NCI-H460 (cell line): Measurements from ENCODE around the gene PDE6C. TPM values are rescaled to one million over a fixed set of nuclear protein-coding genes. Genes with fewer than 3 reads are reported as not detected.

Experiments used
- DNase-seq: peaks from one replicate; pipeline ENCODE4 v3.0.0-alpha.2; 2016; ENCODE audit warnings: low read depth; ENCODE audit errors: extremely low read depth
- polyA plus RNA-seq: library from polyadenylated mRNA; depleted of rRNA; stranded (reverse); fragments of >200 nt; gene quantifications from 2 replicates; pipeline ENCODE4 v1.2.3, GENCODE V29; 2014; cell fraction: nucleus; rRNA removed
- total RNA-seq: library from RNA; depleted of rRNA; stranded (reverse); fragments of >200 nt; shearing (Covaris generic); gene quantifications from 2 replicates; pipeline ENCODE4 v1.2.3, GENCODE V29; 2014; rRNA removed

PDE6C gene
- total RNA-seq = not detected in 2 replicates
- polyA plus RNA-seq = not detected in 2 replicates

GRCh38 chr10:93612311-93612710, at the start of gene PDE6C:
Gene PDE6C, plus strand, starts transcription at chr10:93612537. Its CDS starts 189 bp downstream, at chr10:93612726.
- no peak for DNase-seq

- DNase-seq = no peak
Measured at GRCh38 chr10:93565446-93565845, 46.9 kb upstream of the PDE6C start.

- DNase-seq = peak; percentile 15
Measured at GRCh38 chr10:93566435-93567276, 45.7 kb upstream of the PDE6C start, which contains the start of gene FFAR4. Gene FFAR4, plus strand, starts transcription at chr10:93566665. Its CDS starts 56 bp downstream, at chr10:93566721.

GRCh38 chr10:93567277-93568104, 44.8 kb upstream of the PDE6C start:
- DNase-seq = no peak

GRCh38 chr10:93568105-93568390, 44.3 kb upstream of the PDE6C start:
- DNase-seq = no peak

- no peak for DNase-seq
Measured at GRCh38 chr10:93570383-93570782, 42.0 kb upstream of the PDE6C start.

GRCh38 chr10:93572606-93573005, 39.7 kb upstream of the PDE6C start:
- no peak for DNase-seq

- DNase-seq = no peak
Measured at GRCh38 chr10:93573051-93573909, 39.1 kb upstream of the PDE6C start.

GRCh38 chr10:93573924-93574323, 38.4 kb upstream of the PDE6C start:
- no peak for DNase-seq

GRCh38 chr10:93576888-93577287, 35.4 kb upstream of the PDE6C start:
- no peak for DNase-seq

GRCh38 chr10:93577565-93577964, 34.8 kb upstream of the PDE6C start:
- DNase-seq = no peak

- no peak for DNase-seq
Measured at GRCh38 chr10:93579089-93579488, 33.2 kb upstream of the PDE6C start.

GRCh38 chr10:93579985-93580711, 32.2 kb upstream of the PDE6C start:
- DNase-seq = no peak

GRCh38 chr10:93580828-93581227, 31.5 kb upstream of the PDE6C start:
- DNase-seq = no peak

GRCh38 chr10:93584445-93584844, 27.9 kb upstream of the PDE6C start:
- DNase-seq = no peak

- no peak for DNase-seq
Measured at GRCh38 chr10:93589648-93590562, 22.4 kb upstream of the PDE6C start.

GRCh38 chr10:93590638-93591037, 21.7 kb upstream of the PDE6C start:
- DNase-seq = no peak

- no peak for DNase-seq
Measured at GRCh38 chr10:93591065-93591808, 21.1 kb upstream of the PDE6C start.
